ENCODE data around the gene E2F6.
A peak's percentile ranks its signal among the peaks of the same experiment; 100 is the strongest.

E2F6 gene

DNA sequence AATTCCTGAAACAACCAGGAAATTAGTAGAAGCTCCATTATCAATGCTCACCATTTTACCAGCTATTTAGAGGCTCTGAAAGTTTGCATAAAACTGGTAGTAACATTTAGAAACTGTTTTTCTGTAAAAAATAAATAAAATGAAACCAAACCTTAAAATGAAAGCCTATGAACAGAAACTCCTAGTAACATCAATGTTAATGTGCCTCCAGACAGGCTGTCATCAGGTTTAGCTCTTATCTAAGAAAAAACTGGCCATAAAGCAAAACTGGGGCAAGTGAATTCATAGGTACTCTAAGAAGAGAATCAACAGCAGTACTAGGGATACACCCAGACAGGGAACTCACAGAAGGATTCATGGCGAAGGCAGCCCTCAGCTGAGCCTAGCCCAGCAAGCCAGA lies 8.0 kb downstream of the E2F6 start:
- 0 out of 2 replicates have a peak overlapping the region, but pooled peaks have one; percentile 42 for H3K27ac ChIP-seq
- TF ChIP-seq EZH2 (IDR thresholded peaks at IDR 0.05) = no peak
- no peak for TF ChIP-seq POLR2AphosphoS5 (IDR thresholded peaks at IDR 0.05; ENCODE audit: borderline replicate concordance, low read depth, low read length)
- no peak for TF ChIP-seq FOXP2 (optimal IDR thresholded peaks at IDR 0.05; ENCODE audit: control extremely low read depth, extremely low read length, insufficient read depth)
- no peaks in the 10 kb centered on the region for H3K9me3 ChIP-seq (ENCODE audit: low read depth, low read length)
- H3K36me3 ChIP-seq (ENCODE audit: insufficient read depth, low read length) = peaks cover 85% of the 10 kb centered on the region
- H3K4me3 ChIP-seq = no peak overlapping the region
- no peak for DNase-seq (ENCODE audit: low read depth, low spot score)
- no peak overlapping the region for H3K9ac ChIP-seq (ENCODE audit: insufficient read length)

DNA sequence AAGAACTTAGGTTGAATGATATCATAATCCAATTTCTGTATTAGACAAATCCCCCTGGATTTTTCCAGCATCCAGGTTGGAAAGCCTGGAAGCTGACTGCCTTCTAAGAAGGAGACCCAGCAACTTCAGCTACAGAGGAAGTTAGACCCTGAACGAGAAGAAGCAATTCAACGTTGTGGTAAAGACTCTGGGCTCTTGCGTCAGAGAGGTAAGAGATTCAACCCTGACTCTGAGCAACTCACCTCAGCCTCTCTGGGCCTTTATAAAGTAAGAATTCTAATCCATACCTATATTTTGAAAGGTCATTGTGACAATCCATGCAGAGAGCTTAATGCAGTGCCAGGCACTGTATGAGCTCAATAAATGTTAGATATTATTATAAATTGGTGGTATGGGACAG lies 9.7 kb downstream of the E2F6 start:
- H3K4me3 ChIP-seq = no peak overlapping the region
- H3K9me3 ChIP-seq (ENCODE audit: low read depth, low read length) = no peaks in the 10 kb centered on the region
- H3K27ac ChIP-seq = no peak overlapping the region
- H3K9ac ChIP-seq (ENCODE audit: insufficient read length) = no peak overlapping the region
- no peak for DNase-seq (ENCODE audit: low read depth, low spot score)
- no peak for TF ChIP-seq EZH2 (IDR thresholded peaks at IDR 0.05)
- TF ChIP-seq POLR2AphosphoS5 (IDR thresholded peaks at IDR 0.05; ENCODE audit: borderline replicate concordance, low read depth, low read length) = no peak
- no peak for TF ChIP-seq FOXP2 (optimal IDR thresholded peaks at IDR 0.05; ENCODE audit: control extremely low read depth, extremely low read length, insufficient read depth)
- peaks cover 85% of the 10 kb centered on the region for H3K36me3 ChIP-seq (ENCODE audit: insufficient read depth, low read length)

DNA sequence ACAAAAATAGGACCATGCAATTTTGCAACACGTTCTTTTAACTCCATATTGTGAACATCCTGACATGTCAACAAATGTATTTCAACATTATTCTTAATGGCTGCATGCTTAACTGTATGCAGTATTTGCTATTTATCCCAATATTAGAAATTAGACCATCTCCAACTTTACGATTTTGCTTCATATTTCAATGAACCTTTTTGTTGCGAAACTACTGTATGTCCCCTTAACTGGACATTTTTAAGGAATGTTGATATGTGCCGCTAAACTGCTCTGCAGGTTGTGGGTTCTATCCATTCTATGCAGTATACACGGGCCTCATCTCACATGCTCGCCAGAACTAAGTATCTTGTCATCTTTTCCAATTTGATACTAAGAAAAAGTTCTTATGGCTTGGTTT lies 11.1 kb downstream of the E2F6 start:
- H3K36me3 ChIP-seq (ENCODE audit: insufficient read depth, low read length) = peaks cover 91% of the 10 kb centered on the region
- no peak overlapping the region for H3K9ac ChIP-seq (ENCODE audit: insufficient read length)
- DNase-seq (ENCODE audit: low read depth, low spot score) = no peak
- no peak overlapping the region for H3K27ac ChIP-seq
- TF ChIP-seq POLR2AphosphoS5 (IDR thresholded peaks at IDR 0.05; ENCODE audit: borderline replicate concordance, low read depth, low read length) (no peak), FOXP2 (optimal IDR thresholded peaks at IDR 0.05; ENCODE audit: control extremely low read depth, extremely low read length, insufficient read depth) (no peak), EZH2 (IDR thresholded peaks at IDR 0.05) (no peak)
- H3K4me3 ChIP-seq = no peak overlapping the region
- H3K9me3 ChIP-seq (ENCODE audit: low read depth, low read length) = no peaks in the 10 kb centered on the region

DNA sequence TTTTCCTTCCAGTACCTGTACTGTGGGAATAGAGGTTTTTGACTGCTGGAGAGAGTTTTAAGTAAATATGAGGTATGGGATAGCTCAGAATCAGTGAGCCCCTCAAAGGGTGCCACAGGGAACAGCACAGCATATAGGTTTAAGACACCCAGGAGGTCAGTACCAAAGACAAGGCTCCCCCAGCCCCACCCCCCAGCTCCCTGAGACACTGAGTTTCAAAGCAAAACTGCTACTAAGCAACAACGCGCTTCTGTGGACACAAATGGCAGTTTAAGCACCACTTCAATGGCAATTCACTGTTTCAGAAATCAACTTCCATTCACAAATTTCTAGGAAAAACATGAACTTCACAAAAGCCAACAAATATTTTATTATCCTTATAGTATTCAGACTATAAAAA lies 15.2 kb downstream of the E2F6 start:
- no peak overlapping the region for H3K4me3 ChIP-seq
- TF ChIP-seq FOXP2 (optimal IDR thresholded peaks at IDR 0.05; ENCODE audit: control extremely low read depth, extremely low read length, insufficient read depth) = no peak
- no peak for TF ChIP-seq POLR2AphosphoS5 (IDR thresholded peaks at IDR 0.05; ENCODE audit: borderline replicate concordance, low read depth, low read length)
- TF ChIP-seq EZH2 (IDR thresholded peaks at IDR 0.05) = no peak
- H3K9me3 ChIP-seq (ENCODE audit: low read depth, low read length) = no peaks in the 10 kb centered on the region
- DNase-seq (ENCODE audit: low read depth, low spot score) = no peak
- H3K9ac ChIP-seq (ENCODE audit: insufficient read length) = no peak overlapping the region
- no peak overlapping the region for H3K27ac ChIP-seq
- H3K36me3 ChIP-seq (ENCODE audit: insufficient read depth, low read length) = peaks cover 94% of the 10 kb centered on the region

DNA sequence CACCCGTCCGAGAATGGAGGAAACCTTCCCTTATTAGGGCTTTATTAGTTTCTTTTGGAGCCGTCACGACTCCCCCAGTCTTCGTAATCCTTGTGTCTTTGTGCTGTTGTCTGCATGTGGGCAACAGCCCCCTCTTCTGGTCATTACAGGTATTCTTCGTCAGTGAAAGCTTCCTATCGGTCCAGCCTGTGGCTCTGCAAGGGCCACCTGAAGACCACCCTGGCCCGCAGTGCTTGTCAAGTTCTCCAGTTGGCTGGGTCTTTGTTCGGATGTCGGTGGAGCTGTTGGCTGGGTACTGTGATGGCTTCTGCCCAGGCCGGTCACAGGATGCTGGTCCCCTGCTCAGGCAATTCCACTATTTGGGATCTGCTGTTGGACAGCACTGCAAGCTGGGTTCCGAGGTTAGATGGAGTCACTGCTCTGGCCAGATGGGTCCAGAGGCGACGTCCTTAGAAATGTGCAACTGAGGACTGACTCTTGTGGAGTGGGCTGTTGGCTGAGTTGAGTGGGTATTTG lies 19.2 kb downstream of the E2F6 start:
- peaks cover 93% of the 10 kb centered on the region for H3K36me3 ChIP-seq (ENCODE audit: insufficient read depth, low read length)
- TF ChIP-seq EZH2 (IDR thresholded peaks at IDR 0.05) (no peak), POLR2AphosphoS5 (IDR thresholded peaks at IDR 0.05; ENCODE audit: borderline replicate concordance, low read depth, low read length) (no peak; the same call in 1 of the 2 replicates), FOXP2 (optimal IDR thresholded peaks at IDR 0.05; ENCODE audit: control extremely low read depth, extremely low read length, insufficient read depth) (no peak)
- no peak for DNase-seq (ENCODE audit: low read depth, low spot score)
- no peak overlapping the region for H3K27ac ChIP-seq
- no peaks in the 10 kb centered on the region for H3K9me3 ChIP-seq (ENCODE audit: low read depth, low read length)
- H3K4me3 ChIP-seq = no peak overlapping the region
- H3K9ac ChIP-seq (ENCODE audit: insufficient read length) = no peak overlapping the region

DNA sequence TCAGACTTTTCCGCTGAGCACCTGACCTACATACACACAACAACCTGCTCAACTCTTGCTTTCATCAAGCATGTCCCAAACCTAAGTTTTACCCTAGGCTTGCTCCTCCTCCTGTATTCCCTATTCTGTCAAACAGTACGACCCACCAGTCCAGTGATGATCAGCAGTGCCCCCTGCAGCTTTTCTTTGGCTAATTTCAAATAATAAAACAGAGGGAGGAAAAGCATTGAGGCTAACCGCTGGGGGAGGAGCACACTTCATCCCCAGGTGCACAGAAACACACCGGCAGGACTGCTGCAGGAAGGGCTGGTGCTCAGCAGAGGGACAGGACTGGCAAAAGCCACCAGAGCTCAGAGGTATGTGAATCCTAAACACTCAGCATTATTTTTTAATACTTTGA lies 21.2 kb downstream of the E2F6 start:
- no peak for TF ChIP-seq EZH2 (IDR thresholded peaks at IDR 0.05)
- TF ChIP-seq FOXP2 (optimal IDR thresholded peaks at IDR 0.05; ENCODE audit: control extremely low read depth, extremely low read length, insufficient read depth) = no peak
- TF ChIP-seq POLR2AphosphoS5 (IDR thresholded peaks at IDR 0.05; ENCODE audit: borderline replicate concordance, low read depth, low read length) = no peak
- no peak overlapping the region for H3K9ac ChIP-seq (ENCODE audit: insufficient read length)
- peaks cover 87% of the 10 kb centered on the region for H3K36me3 ChIP-seq (ENCODE audit: insufficient read depth, low read length)
- H3K9me3 ChIP-seq (ENCODE audit: low read depth, low read length) = no peaks in the 10 kb centered on the region
- H3K4me3 ChIP-seq = no peak overlapping the region
- DNase-seq (ENCODE audit: low read depth, low spot score) = no peak
- no peak overlapping the region for H3K27ac ChIP-seq

DNA sequence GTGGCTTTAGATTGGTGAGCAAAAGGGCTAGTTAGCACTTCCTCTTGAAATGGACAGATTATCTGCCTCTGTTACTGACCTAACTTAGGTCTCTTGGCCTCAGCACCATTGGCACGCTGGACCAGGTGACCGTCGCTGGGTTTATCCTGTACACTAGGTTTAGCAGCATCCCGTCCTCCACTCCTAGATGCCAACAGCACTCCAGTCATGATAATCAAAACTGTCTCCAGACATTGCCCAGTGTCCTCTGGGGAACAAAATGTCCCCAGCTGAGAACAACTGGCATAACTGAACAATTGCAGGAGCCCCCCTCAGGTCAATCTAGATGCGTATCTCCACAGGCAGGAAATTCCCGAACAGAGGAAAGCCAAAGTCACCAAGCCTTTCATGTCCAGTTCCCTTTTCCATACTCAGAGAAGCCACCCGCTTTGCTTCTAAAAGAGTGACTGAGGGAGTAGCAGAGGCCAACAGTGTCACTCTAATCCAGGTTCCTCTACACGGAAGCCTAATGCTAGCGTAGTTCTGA lies 27.3 kb downstream of the E2F6 start:
- Histone ChIP-seq H3K9me3 (ENCODE audit: low read depth, low read length) (no peaks in the 10 kb centered on the region), H3K4me3 (no peak overlapping the region), H3K36me3 (ENCODE audit: insufficient read depth, low read length) (peaks cover 55% of the 10 kb centered on the region), H3K27ac (no peak overlapping the region), H3K9ac (ENCODE audit: insufficient read length) (no peak overlapping the region)
- TF ChIP-seq FOXP2 (optimal IDR thresholded peaks at IDR 0.05; ENCODE audit: control extremely low read depth, extremely low read length, insufficient read depth) = no peak
- TF ChIP-seq EZH2 (IDR thresholded peaks at IDR 0.05) = no peak
- no peak for TF ChIP-seq POLR2AphosphoS5 (IDR thresholded peaks at IDR 0.05; ENCODE audit: borderline replicate concordance, low read depth, low read length)
- no peak for DNase-seq (ENCODE audit: low read depth, low spot score)

DNA sequence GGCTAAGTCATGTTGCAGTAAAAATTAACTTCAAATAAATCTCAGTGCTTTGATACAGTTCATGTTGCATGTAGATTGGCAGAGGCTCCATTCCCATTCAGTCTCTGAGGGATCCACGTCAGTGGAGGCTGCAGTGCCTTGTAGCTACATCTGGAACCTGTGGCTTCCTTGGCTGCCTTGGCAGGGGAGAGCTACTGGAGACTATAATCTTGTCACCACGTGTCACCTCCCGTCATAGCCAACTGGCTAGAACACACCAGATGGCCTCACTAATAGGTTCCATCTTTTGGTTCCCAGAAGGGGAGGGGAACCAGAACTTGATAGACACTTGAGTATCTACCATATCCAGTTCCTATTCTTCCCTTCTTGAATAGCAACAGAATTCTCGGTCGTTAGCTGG lies 28.4 kb downstream of the E2F6 start:
- TF ChIP-seq POLR2AphosphoS5 (IDR thresholded peaks at IDR 0.05; ENCODE audit: borderline replicate concordance, low read depth, low read length) (no peak), FOXP2 (optimal IDR thresholded peaks at IDR 0.05; ENCODE audit: control extremely low read depth, extremely low read length, insufficient read depth) (no peak), EZH2 (IDR thresholded peaks at IDR 0.05) (no peak)
- H3K27ac ChIP-seq = no peak overlapping the region
- DNase-seq (ENCODE audit: low read depth, low spot score) = no peak

DNA sequence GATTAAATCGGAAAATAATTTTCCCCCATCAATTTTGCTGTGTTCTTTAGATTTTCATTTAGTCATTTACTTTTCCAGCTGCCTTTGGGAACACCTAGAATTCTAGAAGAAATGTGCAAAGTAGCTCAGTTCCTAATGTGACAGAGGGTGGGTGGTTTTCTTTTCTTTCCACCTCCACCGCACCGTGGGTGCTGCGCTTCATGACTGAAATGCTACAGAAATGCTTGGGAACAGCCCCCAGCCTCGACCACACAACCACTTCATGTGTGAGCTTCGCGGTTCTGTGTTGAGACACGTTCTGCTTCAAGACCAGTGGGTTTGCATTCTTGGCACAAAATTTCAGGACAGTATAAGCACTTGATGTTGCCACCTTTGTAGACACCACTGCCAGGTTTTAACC lies 30.9 kb downstream of the E2F6 start:
- Histone ChIP-seq H3K36me3 (ENCODE audit: insufficient read depth, low read length) (peaks cover 27% of the 10 kb centered on the region), H3K9ac (ENCODE audit: insufficient read length) (no peak overlapping the region), H3K4me3 (no peak overlapping the region), H3K27ac (no peak overlapping the region; the same call in 1 of the 2 replicates), H3K9me3 (ENCODE audit: low read depth, low read length) (no peaks in the 10 kb centered on the region)
- TF ChIP-seq POLR2AphosphoS5 (IDR thresholded peaks at IDR 0.05; ENCODE audit: borderline replicate concordance, low read depth, low read length) (no peak), FOXP2 (optimal IDR thresholded peaks at IDR 0.05; ENCODE audit: control extremely low read depth, extremely low read length, insufficient read depth) (no peak)
- DNase-seq (ENCODE audit: low read depth, low spot score) = no peak

More for the DNA sequence above, 28.4 kb downstream of the E2F6 start:
- Histone ChIP-seq H3K9me3 (ENCODE audit: low read depth, low read length) (no peaks in the 10 kb centered on the region), H3K36me3 (ENCODE audit: insufficient read depth, low read length) (peaks cover 47% of the 10 kb centered on the region), H3K4me3 (no peak overlapping the region), H3K9ac (ENCODE audit: insufficient read length) (no peak overlapping the region)
